ENCODE results near the gene PTGIS.
"Not testable (repeated sequence)": the region's sequence is repeated elsewhere in the genome, so short reads cannot be mapped to it uniquely, and the experiment has no call there.

Gene PTGIS

DNA sequence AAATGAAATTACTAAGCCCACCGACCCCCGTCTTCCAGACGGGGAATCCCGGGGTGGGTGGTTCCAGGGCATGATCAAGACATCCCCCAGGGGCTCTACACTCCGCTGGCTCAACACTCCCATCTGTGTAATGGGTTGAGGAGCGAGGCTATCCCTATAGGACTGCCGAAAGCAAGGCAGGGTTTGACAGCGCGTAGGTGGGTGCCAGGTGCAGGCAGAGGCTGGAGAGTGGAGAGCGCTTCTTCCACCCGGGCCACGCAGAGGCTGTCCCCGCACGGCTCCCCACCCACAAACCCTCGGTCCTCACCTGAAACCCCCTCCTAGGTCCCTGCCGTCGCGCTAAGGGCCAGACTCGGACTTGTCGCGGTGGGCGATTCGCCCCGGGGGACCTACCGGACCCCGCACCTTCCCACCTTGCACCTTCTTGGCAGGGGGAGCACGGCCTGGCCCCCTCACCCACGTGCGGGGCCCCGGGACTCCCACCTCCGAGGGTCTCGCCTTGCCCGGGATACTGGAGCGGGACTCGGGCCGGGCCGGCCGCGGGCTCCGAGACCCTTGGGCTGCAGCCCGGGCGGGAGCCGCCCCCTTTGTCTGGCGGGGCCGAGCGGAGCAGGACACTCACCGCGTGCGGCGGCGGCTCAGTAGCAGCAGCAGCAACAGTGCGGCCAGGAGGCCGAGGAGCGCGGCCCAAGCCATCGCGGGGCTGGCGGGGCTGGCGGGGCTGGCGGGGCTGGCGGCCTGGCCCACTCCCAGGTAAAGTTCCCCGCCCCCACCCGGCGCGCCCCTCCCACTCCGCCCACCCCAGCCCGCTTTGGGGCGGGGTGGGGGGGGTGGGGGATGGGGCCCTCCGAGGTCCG lies at the start of gene PTGIS:
PTGIS (minus strand) TSS at position 717 of the 857 bp plus-strand sequence; CDS start at position 696, 21 bp downstream.
- no peak for DNase-seq (ENCODE audit: low read depth)

DNA sequence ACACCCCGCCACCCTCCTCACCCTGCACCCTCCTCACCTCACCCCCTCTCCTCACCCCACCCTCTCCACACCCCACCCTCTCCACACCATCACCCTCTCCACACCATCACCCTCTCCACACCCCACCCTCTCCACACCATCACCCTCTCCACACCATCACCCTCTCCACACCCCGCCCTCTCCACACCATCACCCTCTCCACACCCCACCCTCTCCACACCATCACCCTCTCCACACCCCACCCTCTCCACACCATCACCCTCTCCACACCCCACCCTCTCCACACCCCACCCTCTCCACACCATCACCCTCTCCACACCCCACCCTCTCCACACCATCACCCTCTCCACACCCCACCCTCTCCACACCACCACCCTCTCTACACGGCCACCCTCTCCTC lies 49.5 kb upstream of the PTGIS start:
- not testable (repeated sequence) for DNase-seq (ENCODE audit: low read depth)

GRCh38 chr20:49616154-49617007 lies 48.4 kb upstream of the PTGIS start:
- DNase-seq (ENCODE audit: low read depth): no peak

DNA sequence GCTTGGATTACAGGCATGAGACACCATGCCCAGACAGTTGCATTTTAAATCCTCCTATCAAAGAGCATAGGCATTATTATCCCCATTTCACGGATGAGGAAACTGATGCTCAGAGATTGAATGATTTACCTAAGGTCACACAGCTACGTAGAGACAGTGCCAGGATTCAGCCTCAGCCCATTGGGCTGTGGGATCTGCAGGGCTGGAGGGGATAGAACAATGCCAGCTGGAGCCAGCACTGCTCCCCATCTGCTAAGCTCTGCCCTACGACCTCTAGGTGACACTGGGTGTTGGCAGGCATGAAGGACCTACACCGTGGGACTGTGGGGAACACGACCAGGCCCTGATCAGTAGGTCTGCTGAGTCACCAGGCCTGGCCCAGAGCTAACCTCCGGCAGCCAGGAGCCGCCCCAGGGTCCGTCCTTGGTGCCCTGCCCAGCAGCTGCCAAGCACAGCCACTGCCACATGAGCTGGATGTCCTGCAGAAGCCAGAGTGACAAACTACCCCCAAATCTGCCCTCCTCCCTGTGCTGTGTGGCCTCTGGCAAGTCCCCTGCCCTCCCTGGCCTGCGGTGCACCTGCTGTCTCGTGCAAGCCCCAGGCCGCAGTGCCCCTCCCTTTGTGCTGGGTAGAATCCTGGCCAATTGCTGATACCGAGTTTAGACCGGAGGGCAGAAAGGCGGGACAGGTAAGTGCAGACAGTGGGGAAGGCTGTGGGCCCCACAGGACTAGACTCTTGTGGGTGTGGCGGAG lies 47.6 kb upstream of the PTGIS start:
- DNase-seq (ENCODE audit: low read depth): no peak

GRCh38 chr20:49615051-49615400 lies 47.1 kb upstream of the PTGIS start:
- not testable (repeated sequence) for DNase-seq (ENCODE audit: low read depth)

DNA sequence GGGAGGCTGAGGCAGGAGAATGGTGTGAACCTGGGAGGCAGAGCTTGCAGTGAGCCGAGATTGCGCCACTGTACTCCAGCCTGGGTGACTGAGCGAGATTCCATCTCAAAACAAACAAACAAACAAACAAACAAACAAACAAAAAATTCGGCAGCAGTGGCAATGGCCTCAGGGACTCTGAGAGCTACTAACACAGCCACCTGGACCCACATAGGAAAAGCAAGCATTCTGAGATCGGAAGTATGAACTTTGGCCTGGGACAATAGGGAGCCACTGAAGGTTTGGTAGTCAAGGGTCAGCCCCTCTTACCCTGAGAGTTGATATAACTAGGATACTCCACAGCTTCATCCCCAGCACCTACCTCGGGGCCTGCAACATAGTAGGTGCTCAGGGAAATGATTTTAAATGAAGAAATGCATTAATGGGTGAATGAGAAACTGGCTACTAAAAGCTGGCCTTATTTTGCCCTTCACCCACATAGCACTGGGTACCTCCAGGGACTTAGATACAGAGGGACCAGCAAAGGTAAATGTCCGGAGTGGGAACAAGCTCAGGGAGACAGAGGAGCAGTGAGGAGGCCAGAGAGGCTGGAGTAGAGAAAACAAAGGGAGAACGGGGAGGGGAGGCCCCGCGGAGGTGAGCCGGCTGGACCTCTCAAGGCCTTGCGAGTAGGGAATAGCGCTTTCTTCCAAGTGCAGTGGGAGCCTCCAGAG lies 46.6 kb upstream of the PTGIS start:
- DNase-seq (ENCODE audit: low read depth): no peak

DNA sequence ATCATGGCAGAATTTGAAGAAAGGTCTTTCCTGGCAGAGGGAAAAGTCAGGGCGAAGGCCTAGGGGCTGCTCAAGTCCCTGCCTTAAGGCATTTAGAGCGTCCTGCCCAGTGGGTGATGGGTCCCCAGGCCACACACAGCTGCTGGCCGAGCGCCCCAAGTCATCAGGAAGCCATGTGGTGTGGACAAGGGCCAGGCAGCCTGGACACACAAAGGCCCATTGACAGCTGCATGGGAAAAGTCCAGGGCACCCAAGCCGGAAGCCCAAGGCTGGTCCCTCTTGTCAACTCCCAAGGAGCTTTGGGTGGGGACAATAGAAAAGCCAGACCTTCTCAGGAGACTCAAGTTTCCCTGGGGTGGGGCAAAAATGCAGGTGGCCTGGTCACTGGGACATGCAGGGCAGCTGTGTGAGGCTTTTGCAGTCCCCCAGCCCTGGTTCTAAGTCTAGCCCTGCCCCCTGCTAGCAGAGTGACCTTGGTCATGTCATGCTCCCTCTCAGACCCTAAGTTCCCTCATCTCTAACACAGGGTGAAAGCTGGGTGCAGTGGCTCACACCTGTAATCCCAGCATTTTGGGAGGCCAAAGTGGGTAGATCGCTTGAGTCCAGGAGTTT lies 44.3 kb upstream of the PTGIS start:
- no peak for DNase-seq (ENCODE audit: low read depth)

- not testable (repeated sequence) for DNase-seq (ENCODE audit: low read depth)
Measured at GRCh38 chr20:49611539-49612126, 43.7 kb upstream of the PTGIS start.

DNA sequence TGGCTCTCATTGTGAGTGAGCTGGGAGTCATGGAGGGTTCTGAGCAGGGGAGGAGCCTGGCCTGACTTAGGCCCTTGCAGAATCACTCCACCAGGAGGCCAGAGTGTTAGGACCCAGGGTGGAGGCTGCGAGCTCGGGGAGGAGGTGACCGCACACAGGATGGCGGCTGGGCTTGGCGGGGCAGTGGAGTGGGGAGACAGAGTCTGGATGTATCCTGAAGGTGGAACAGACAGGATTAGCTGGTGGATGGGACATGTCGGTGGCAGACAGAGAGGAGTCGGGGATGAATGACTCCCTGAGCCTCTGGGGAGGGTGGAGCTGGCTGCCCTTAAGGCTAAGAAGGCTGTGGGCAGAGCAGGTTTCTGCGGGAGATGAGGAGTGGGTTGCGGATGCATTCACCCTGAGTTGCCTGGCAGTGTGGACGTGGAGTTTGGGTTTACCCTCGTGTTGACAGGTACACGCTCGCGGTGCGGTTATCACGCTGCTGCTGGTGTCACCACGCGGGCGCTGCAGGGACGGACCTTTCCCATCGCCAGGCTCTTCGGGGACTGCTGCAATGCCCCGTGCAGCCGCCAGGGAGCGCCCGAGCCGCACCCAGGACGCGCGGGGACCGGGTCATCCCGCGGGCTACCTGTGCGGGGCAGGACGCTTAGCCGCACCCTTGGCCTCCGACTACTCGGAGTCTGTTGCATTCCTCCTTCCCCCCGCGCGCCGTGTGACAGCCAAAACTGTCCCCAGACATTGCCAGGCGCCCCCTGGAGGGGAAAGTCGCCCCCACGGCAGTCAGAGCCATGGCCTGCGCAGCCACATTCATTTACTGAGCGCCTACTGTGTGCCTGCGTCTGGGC lies 43.0 kb upstream of the PTGIS start:
- peak; percentile 20 for DNase-seq (ENCODE audit: low read depth)

GRCh38 chr20:49608752-49609670 lies 41.1 kb upstream of the PTGIS start:
- DNase-seq (ENCODE audit: low read depth): peak; percentile 51

- no peak for DNase-seq (ENCODE audit: low read depth)
Measured at GRCh38 chr20:49607568-49607967, 39.6 kb upstream of the PTGIS start.

DNA sequence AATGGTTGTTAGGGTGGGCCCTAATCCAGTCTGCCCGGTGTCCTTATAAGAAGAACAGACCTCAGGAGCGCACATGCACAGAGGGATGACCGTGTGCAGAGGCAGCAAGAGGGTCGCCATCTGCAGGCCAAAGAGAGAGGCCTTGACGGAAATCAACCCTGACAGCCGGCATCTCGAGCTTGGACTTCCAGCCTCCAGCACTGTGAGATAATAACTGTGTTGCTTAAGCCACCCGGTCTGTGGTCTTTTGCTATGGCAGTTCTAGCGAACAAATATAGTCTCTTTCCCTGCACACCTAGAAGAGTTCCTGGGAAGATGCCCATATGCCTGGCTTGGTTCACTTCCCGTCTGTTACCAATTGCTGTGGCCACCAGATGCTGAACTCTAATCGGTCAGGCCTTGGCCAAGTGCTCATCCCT lies 35.3 kb upstream of the PTGIS start:
- no peak for DNase-seq (ENCODE audit: low read depth)

- DNase-seq (ENCODE audit: low read depth): no peak
Measured at GRCh38 chr20:49602345-49603208, 34.6 kb upstream of the PTGIS start.

GRCh38 chr20:49601153-49601924 lies 33.4 kb upstream of the PTGIS start:
- no peak for DNase-seq (ENCODE audit: low read depth)

- no peak for DNase-seq (ENCODE audit: low read depth)
Measured at GRCh38 chr20:49599746-49600113, 31.8 kb upstream of the PTGIS start.

- DNase-seq (ENCODE audit: low read depth): no peak
Measured at GRCh38 chr20:49597825-49598395, 30.0 kb upstream of the PTGIS start.
